ENCODE measurements around the gene RNF152.

GRCh38 chr18:61761875-61762274 lies 130.9 kb downstream of the RNF152 start:
- TF ChIP-seq BHLHE40 (IDR thresholded peaks at IDR 0.05; ENCODE audit: low read depth, low read length) (no peak), CTCF (conservative IDR thresholded peaks at IDR 0.05; ENCODE audit: low read depth, low read length) (no peak)

Data from IMR-90 (cell line).